Nephron (organoid): ENCODE results near the gene FBXL17.

Experiments used
- H3K27ac Mint-ChIP-seq, 3 experiments: 2 replicates each; pipeline ENCODE4 v1.8.0; 2020; ENCODE audit warnings: mixed read lengths in 3 of 3, mild to moderate bottlenecking in 2 of 3, moderate library complexity in 1 of 3
- H3K27me3 Mint-ChIP-seq: 2 replicates; pipeline ENCODE4 v1.8.0; 2021; ENCODE audit warnings: low read depth, mild to moderate bottlenecking, moderate library complexity, mixed read lengths
- H3K36me3 Mint-ChIP-seq: 2 replicates; pipeline ENCODE4 v1.8.0; 2020; ENCODE audit warnings: low read depth, mixed read lengths
- H3K4me1 Mint-ChIP-seq: 2 replicates; pipeline ENCODE4 v1.8.0; 2020; ENCODE audit warnings: mixed read lengths
- H3K4me3 Mint-ChIP-seq, 3 experiments: 2 replicates each; pipeline ENCODE4 v1.8.0; 2020; ENCODE audit warnings: mild to moderate bottlenecking in 3 of 3, mixed read lengths in 3 of 3, moderate library complexity in 2 of 3
- H3K9me3 Mint-ChIP-seq: 2 replicates; pipeline ENCODE4 v1.8.0; 2020; ENCODE audit warnings: mixed read lengths
- CTCF ChIP-seq, 3 experiments: fragments of 200-600 bp; sonication (generic); IDR thresholded peaks; one replicate each; pipeline ENCODE4 v1.5.0; 2021; ENCODE audit warnings: antibody characterized with exemption in 3 of 3; ENCODE audit not compliant: unreplicated experiment in 3 of 3

FBXL17 gene

GRCh38 chr5:108113950-108114349, 267.9 kb downstream of the FBXL17 start:
- Mint-ChIP-seq H3K4me1 (no peaks in the 10 kb centered on the region), H3K4me3 (no peak overlapping the region), H3K27ac (no peak overlapping the region), H3K27me3 (no peaks in the 10 kb centered on the region), H3K9me3 (peaks cover 6% of the 10 kb centered on the region), H3K36me3 (peaks cover 9% of the 10 kb centered on the region)
- TF ChIP-seq CTCF (IDR thresholded peaks at IDR 0.05; ENCODE audit: unreplicated experiment in 3 of 3) = no peak

- TF ChIP-seq CTCF (IDR thresholded peaks at IDR 0.05; ENCODE audit: unreplicated experiment in 3 of 3) = no peak
- Mint-ChIP-seq H3K4me1 (no peaks in the 10 kb centered on the region), H3K36me3 (peaks cover 14% of the 10 kb centered on the region), H3K27ac (no peak overlapping the region), H3K4me3 (no peak overlapping the region), H3K27me3 (no peaks in the 10 kb centered on the region), H3K9me3 (peaks cover 8% of the 10 kb centered on the region)
Measured at GRCh38 chr5:108111736-108112135, 270.2 kb downstream of the FBXL17 start.

GRCh38 chr5:108109059-108109458, 272.8 kb downstream of the FBXL17 start:
- Mint-ChIP-seq H3K36me3 (peaks cover 32% of the 10 kb centered on the region), H3K4me1 (no peaks in the 10 kb centered on the region), H3K4me3 (no peak overlapping the region), H3K9me3 (peaks cover 8% of the 10 kb centered on the region), H3K27me3 (no peaks in the 10 kb centered on the region), H3K27ac (no peak overlapping the region)
- no peak for TF ChIP-seq CTCF (IDR thresholded peaks at IDR 0.05; ENCODE audit: unreplicated experiment in 3 of 3)

GRCh38 chr5:108104448-108104847, 277.4 kb downstream of the FBXL17 start:
- H3K4me3 Mint-ChIP-seq = no peak overlapping the region

GRCh38 chr5:108102463-108102862, 279.4 kb downstream of the FBXL17 start:
- Mint-ChIP-seq H3K27ac (no peak overlapping the region), H3K36me3 (peaks cover 18% of the 10 kb centered on the region), H3K27me3 (no peaks in the 10 kb centered on the region), H3K9me3 (no peaks in the 10 kb centered on the region), H3K4me3 (no peak overlapping the region), H3K4me1 (no peaks in the 10 kb centered on the region)
- no peak for TF ChIP-seq CTCF (IDR thresholded peaks at IDR 0.05; ENCODE audit: unreplicated experiment in 3 of 3)

More at GRCh38 chr5:108104448-108104847, 277.4 kb downstream of the FBXL17 start:
- H3K4me1 Mint-ChIP-seq = no peaks in the 10 kb centered on the region
- no peak overlapping the region for H3K27ac Mint-ChIP-seq
- peaks cover 23% of the 10 kb centered on the region for H3K36me3 Mint-ChIP-seq
- TF ChIP-seq CTCF (IDR thresholded peaks at IDR 0.05; ENCODE audit: unreplicated experiment in 3 of 3) = no peak
- no peaks in the 10 kb centered on the region for H3K27me3 Mint-ChIP-seq
- peaks cover 2% of the 10 kb centered on the region for H3K9me3 Mint-ChIP-seq

GRCh38 chr5:108101821-108102220, 280.1 kb downstream of the FBXL17 start:
- H3K9me3 Mint-ChIP-seq = no peaks in the 10 kb centered on the region
- TF ChIP-seq CTCF (IDR thresholded peaks at IDR 0.05; ENCODE audit: unreplicated experiment in 3 of 3) = no peak
- no peaks in the 10 kb centered on the region for H3K4me1 Mint-ChIP-seq
- no peaks in the 10 kb centered on the region for H3K27me3 Mint-ChIP-seq
- no peak overlapping the region for H3K4me3 Mint-ChIP-seq
- peaks cover 18% of the 10 kb centered on the region for H3K36me3 Mint-ChIP-seq
- H3K27ac Mint-ChIP-seq = no peak overlapping the region
